ENCODE measurements around the gene RPRD2. TPM values are rescaled to one million over a fixed set of nuclear protein-coding genes. Genes with fewer than 3 reads are reported as not detected.

The RPRD2 gene
- polyA plus RNA-seq, 3 donors: 5.9 to 9.7 (median 8.2) TPM

DNA sequence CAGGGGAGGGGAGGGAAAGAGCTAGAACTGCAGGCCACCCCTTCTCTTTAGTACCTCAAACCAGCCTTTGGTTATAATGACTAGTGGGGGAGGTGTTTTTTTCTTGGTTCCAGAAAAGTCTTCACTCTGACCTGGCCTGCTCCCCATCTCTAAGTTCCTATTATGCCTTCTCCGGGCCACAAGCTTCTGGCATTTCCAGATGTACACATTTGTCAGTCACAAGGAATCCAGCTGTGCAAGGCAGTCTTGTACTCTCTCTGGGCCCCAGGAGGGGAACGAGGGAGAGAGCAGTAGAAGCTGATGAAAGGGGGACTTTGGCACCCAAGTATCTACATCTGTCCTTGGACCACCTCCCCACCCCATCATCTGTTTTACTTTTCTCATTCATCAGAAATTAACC lies 148.9 kb downstream of the RPRD2 start:
- peaks cover 29% of the 10 kb centered on the region for H3K4me1 Mint-ChIP-seq
- Histone ChIP-seq H3K9me3 (replicated peaks in 1 of 2; ENCODE audit: control insufficient read depth in 1 of 2, insufficient read depth in 1 of 2, low read length in 2 of 2) (no peaks in the 10 kb centered on the region), H4K20me1 (ENCODE audit: insufficient read depth, low read length) (no peaks in the 10 kb centered on the region), H3K36me3 (replicated peaks in 1 of 2; ENCODE audit: control insufficient read depth in 1 of 2, insufficient read depth in 2 of 2, low read length in 2 of 2) (no peaks in the 10 kb centered on the region), H3K4me1 (ENCODE audit: control insufficient read depth in 1 of 2, insufficient read depth in 2 of 2, low read length in 2 of 2) (peaks cover 17 to 30% of the 10 kb centered on the region in 2 donors), H2AFZ (ENCODE audit: insufficient read depth, low read depth, low read length, poor library complexity, severe bottlenecking) (no peak overlapping the region), H3K4me2 (replicated peaks; ENCODE audit: extremely low read depth, low read length, poor library complexity, severe bottlenecking) (no peak overlapping the region), H3K9ac (ENCODE audit: insufficient read depth, low read length, poor library complexity, severe bottlenecking) (no peak overlapping the region), H3K79me2 (ENCODE audit: insufficient read depth, low read length) (no peaks in the 10 kb centered on the region), H3K4me3 (replicated peaks in 1 of 3; ENCODE audit: low read depth in 2 of 3, low read length in 3 of 3) (no peak overlapping the region), H3K27me3 (ENCODE audit: control insufficient read depth in 2 of 2, insufficient read depth in 2 of 2, low read length in 2 of 2) (peaks cover 0 to 5% of the 10 kb centered on the region in 2 donors), H3K27ac (ENCODE audit: low read depth in 1 of 2, low read length in 2 of 2) (no peak overlapping the region)
- intact Hi-C loops (cut with micrococcal nuclease): no loop called here
- H3K27ac Mint-ChIP-seq: no peak overlapping the region
- WGBS (ENCODE audit: insufficient coverage): no CpG with 5 or more reads among the region's 2 CpGs
- no peaks in the 10 kb centered on the region for H3K9me3 Mint-ChIP-seq
- H3K4me3 Mint-ChIP-seq: no peak overlapping the region
- TF ChIP-seq, protein P1, sequence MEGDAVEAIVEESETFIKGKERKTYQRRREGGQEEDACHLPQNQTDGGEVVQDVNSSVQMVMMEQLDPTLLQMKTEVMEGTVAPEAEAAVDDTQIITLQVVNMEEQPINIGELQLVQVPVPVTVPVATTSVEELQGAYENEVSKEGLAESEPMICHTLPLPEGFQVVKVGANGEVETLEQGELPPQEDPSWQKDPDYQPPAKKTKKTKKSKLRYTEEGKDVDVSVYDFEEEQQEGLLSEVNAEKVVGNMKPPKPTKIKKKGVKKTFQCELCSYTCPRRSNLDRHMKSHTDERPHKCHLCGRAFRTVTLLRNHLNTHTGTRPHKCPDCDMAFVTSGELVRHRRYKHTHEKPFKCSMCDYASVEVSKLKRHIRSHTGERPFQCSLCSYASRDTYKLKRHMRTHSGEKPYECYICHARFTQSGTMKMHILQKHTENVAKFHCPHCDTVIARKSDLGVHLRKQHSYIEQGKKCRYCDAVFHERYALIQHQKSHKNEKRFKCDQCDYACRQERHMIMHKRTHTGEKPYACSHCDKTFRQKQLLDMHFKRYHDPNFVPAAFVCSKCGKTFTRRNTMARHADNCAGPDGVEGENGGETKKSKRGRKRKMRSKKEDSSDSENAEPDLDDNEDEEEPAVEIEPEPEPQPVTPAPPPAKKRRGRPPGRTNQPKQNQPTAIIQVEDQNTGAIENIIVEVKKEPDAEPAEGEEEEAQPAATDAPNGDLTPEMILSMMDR (IDR thresholded peaks at IDR 0.05): no peak
- peaks cover 8 to 9% of the 10 kb centered on the region in 2 donors for H3K36me3 Mint-ChIP-seq
- peaks cover 2 to 10% (median 8%) of the 10 kb centered on the region in 3 donors for H3K27me3 Mint-ChIP-seq (ENCODE audit: low read depth in 3 of 3)
- no peak for DNase-seq

DNA sequence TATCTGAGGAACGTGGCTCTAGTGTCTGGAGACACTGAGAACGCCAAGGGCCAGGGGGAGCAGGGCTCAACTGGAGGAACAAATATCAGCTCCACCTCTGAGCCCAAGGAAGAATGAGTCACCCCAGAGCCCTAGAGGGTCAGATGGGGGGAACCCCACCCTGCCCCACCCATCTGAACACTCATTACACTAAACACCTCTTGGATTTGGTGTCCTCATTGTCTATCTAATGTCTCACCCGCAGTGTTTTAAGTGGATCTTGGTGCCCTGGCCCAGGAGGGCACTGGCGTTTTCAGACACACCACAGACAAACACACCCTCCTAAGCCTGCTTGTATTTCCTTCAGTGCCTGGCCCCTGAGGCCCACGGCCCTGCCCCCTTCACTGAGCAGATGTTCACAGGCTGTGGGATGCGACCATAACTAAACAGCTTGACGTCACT lies 149.4 kb downstream of the RPRD2 start:
- Mint-ChIP-seq H3K4me3 (no peak overlapping the region), H3K36me3 (peaks cover 7% of the 10 kb centered on the region in 2 donors), H3K4me1 (peaks cover 24% of the 10 kb centered on the region), H3K9me3 (no peaks in the 10 kb centered on the region), H3K27me3 (ENCODE audit: low read depth in 3 of 3) (peaks cover 2 to 10% (median 8%) of the 10 kb centered on the region in 3 donors), H3K27ac (no peak overlapping the region)
- no peaks in the 10 kb centered on the region for H4K20me1 ChIP-seq (ENCODE audit: insufficient read depth, low read length)
- H3K79me2 ChIP-seq (ENCODE audit: insufficient read depth, low read length): no peaks in the 10 kb centered on the region
- intact Hi-C loops (cut with micrococcal nuclease): no loop called here
- H3K4me1 ChIP-seq (ENCODE audit: control insufficient read depth in 1 of 2, insufficient read depth in 2 of 2, low read length in 2 of 2): peaks cover 14 to 25% of the 10 kb centered on the region in 2 donors
- peaks cover 0 to 5% of the 10 kb centered on the region in 2 donors for H3K27me3 ChIP-seq (ENCODE audit: control insufficient read depth in 2 of 2, insufficient read depth in 2 of 2, low read length in 2 of 2)
- TF ChIP-seq, protein P1 (IDR thresholded peaks at IDR 0.05): no peak
- DNase-seq: peak in 1 of 3 donors; percentile 19
- H3K27ac ChIP-seq (ENCODE audit: low read depth in 1 of 2, low read length in 2 of 2): no peak overlapping the region
- H3K36me3 ChIP-seq (replicated peaks in 1 of 2; ENCODE audit: control insufficient read depth in 1 of 2, insufficient read depth in 2 of 2, low read length in 2 of 2): no peaks in the 10 kb centered on the region
- no peak overlapping the region for H2AFZ ChIP-seq (ENCODE audit: insufficient read depth, low read depth, low read length, poor library complexity, severe bottlenecking)
- 94% methylated on average over 7 of the region's 7 CpGs for WGBS (ENCODE audit: insufficient coverage)
- no peaks in the 10 kb centered on the region for H3K9me3 ChIP-seq (replicated peaks in 1 of 2; ENCODE audit: control insufficient read depth in 1 of 2, insufficient read depth in 1 of 2, low read length in 2 of 2)
- H3K9ac ChIP-seq (ENCODE audit: insufficient read depth, low read length, poor library complexity, severe bottlenecking): no peak overlapping the region
- H3K4me3 ChIP-seq (replicated peaks in 1 of 3; ENCODE audit: low read depth in 2 of 3, low read length in 3 of 3): no peak overlapping the region
- no peak overlapping the region for H3K4me2 ChIP-seq (replicated peaks; ENCODE audit: extremely low read depth, low read length, poor library complexity, severe bottlenecking)

Measured in CD14-positive monocyte (primary cell).